Prostate gland (tissue), 2 donors: ENCODE data around the gene FHOD3. TPM values are rescaled to one million over a fixed set of nuclear protein-coding genes. Genes with fewer than 3 reads are reported as not detected.

ENCODE experiments used
- DNase-seq: peaks from one replicate; pipeline ENCODE4 v3.0.0-alpha.2; 2019; ENCODE audit warnings: low spot score
- H3K27ac ChIP-seq, 2 donors: fragments of 200-600 bp; sonication (generic); 2 replicates each; pipeline ENCODE4 v1.5.1; 2017 to 2019
- H3K27me3 ChIP-seq: fragments of 200-600 bp; sonication (generic); replicated peaks from 2 replicates; pipeline ENCODE4 v1.5.1; 2019; ENCODE audit not compliant: insufficient read depth
- H3K36me3 ChIP-seq, 2 donors: fragments of 200-600 bp; sonication (generic); 1 replicate in 1 of 2; 2 replicates in 1 of 2; pipeline versions ENCODE4 v1.5.1 to v1.8.1; 2017 to 2019
- H3K4me1 ChIP-seq: fragments of 200-600 bp; sonication (generic); replicated peaks from 2 replicates; pipeline ENCODE4 v1.5.1; 2019
- H3K4me3 ChIP-seq, 2 donors: fragments of 200-600 bp; sonication (generic); 2 replicates each; pipeline ENCODE4 v1.5.1; 2017 to 2019
- H3K9me3 ChIP-seq: fragments of 200-600 bp; sonication (generic); 2 replicates; pipeline ENCODE4 v1.5.1; 2017
- CTCF ChIP-seq, 4 experiments: fragments of 200-600 bp in 2 of 4; fragments of 450-650 bp in 2 of 4; sonication (generic) in 2 of 4; IDR thresholded peaks; 1 replicate in 3 of 4; 2 replicates in 1 of 4; pipeline ENCODE4 v1.5.1; 2016 to 2019; ENCODE audit warnings: antibody characterized with exemption in 4 of 4, mild to moderate bottlenecking in 2 of 4, moderate library complexity in 2 of 4
- POLR2A ChIP-seq: fragments of 450-650 bp; IDR thresholded peaks from one replicate; pipeline ENCODE4 v1.6.1; 2016; ENCODE audit warnings: antibody characterized with exemption, mild to moderate bottlenecking
- POLR2AphosphoS5 ChIP-seq: sonication (generic); formaldehyde crosslinking; IDR thresholded peaks from one replicate; pipeline ENCODE4 v1.6.1; 2017; ENCODE audit warnings: antibody characterized with exemption
- WGBS: methylation state at CpG from one replicate; pipeline ENCODE4 v1.1.5; 2018; 5-methylcytosine and 5-hydroxymethylcytosine counted together
- intact Hi-C: fragments of 100-400 bp; cut with DNase I; formaldehyde crosslinking; loops from one replicate; pipeline ENCODE4 v1.14.2; 2022
- total RNA-seq, 2 donors: library from RNA; depleted of rRNA; stranded (reverse); fragments of >200 nt; gene quantifications; one replicate each; pipeline ENCODE4 v1.1.0, GENCODE V29; 2016

The FHOD3 gene
- total RNA-seq, 2 donors from 2014 or later = 25.1 to 52.5 TPM

DNA sequence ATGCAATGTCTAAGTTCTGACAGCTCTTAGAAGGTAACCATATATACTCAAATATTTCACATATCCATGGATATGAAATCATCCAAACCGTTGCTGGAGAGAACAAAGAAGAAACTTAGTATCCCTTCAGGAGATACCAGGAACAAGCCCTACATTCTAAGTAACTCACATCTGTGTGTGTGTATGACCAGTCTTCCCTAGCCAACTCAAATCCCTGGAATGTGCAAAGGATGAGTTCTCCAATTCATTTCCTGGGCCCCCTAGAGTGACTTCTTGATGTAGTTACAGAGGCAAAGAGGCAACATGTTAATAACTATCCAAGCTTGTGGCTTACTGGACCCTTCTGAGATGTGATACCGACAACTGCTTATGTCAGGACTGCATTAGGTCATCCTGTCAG, 511.2 kb downstream of the FHOD3 start:
- 84% methylated on average over 2 of the region's 2 CpGs for WGBS
- no peak overlapping the region for H3K4me3 ChIP-seq
- no peak for TF ChIP-seq POLR2AphosphoS5
- no peak for TF ChIP-seq CTCF (IDR thresholded peaks at IDR 0.05)
- TF ChIP-seq POLR2A = no peak
- no peaks in the 10 kb centered on the region for H3K27me3 ChIP-seq
- no peaks in the 10 kb centered on the region for H3K36me3 ChIP-seq
- H3K9me3 ChIP-seq = no peaks in the 10 kb centered on the region
- no peak overlapping the region for H3K27ac ChIP-seq
- H3K4me1 ChIP-seq = no peaks in the 10 kb centered on the region
- no peak for DNase-seq
- intact Hi-C loops = no loop called here

DNA sequence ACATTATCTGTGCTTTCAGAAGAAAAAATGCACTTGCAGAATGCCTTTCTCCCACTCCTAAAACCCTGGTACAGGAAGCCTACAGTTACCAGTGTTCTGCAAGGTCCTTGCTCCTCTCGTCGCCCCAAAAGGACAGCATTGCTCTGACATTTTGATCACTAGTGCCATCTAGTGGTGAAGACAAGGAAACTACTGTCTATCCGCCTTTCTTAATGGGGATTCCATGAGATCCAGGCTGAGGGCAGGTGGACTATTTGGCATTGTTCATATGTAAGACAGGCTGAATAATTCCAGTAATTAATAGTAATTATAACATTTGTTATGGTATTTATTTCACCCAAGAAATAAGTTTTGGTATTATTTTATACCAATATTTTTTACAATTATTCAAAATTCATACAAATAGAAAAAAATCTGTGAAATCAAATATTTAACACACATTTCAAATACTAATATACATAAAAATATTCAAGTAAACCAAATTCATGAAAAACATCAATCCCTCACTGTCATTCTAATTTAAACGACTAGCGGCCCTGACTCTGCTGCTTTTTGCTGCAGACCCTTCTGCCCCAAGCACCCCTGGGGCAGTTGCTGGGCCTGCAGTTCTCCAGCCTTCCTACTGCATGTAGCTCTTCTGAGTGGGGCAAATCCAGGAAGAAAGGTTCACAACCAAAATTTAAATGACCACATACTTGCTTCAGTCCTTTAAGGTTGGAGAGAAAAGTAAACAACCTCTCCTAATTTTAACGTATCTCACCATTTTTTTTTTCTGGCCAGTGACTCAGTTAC, 512.3 kb downstream of the FHOD3 start:
- DNase-seq = peak; percentile 35
- intact Hi-C loops = loop anchor here (10.0 kb wide), 1 partner anchor 515 kb away; the partner anchor contains the start of gene FHOD3

GRCh38 chr18:36811430-36811829, 513.9 kb downstream of the FHOD3 start:
- Histone ChIP-seq H3K4me3 (no peak overlapping the region), H3K36me3 (no peaks in the 10 kb centered on the region), H3K9me3 (no peaks in the 10 kb centered on the region), H3K27me3 (no peaks in the 10 kb centered on the region), H3K4me1 (no peaks in the 10 kb centered on the region), H3K27ac (no peak overlapping the region)
- intact Hi-C loops = loop anchor here (10.0 kb wide), 1 partner anchor 517 kb away; the partner anchor contains the start of gene FHOD3
- 67% methylated on average over 3 of the region's 3 CpGs for WGBS
- DNase-seq = no peak
- TF ChIP-seq POLR2AphosphoS5 = no peak
- TF ChIP-seq CTCF (IDR thresholded peaks at IDR 0.05) = no peak
- no peak for TF ChIP-seq POLR2A

More for the DNA sequence above, 512.3 kb downstream of the FHOD3 start:
- Histone ChIP-seq H3K27ac (no peak overlapping the region), H3K9me3 (no peaks in the 10 kb centered on the region), H3K4me1 (no peaks in the 10 kb centered on the region), H3K4me3 (no peak overlapping the region), H3K27me3 (no peaks in the 10 kb centered on the region), H3K36me3 (no peaks in the 10 kb centered on the region)
- TF ChIP-seq CTCF (IDR thresholded peaks at IDR 0.05) (peak; percentile 59 to 65 (median 60)), POLR2A (no peak), POLR2AphosphoS5 (peak; percentile 25)
- WGBS = 42% methylated on average over 6 of the region's 6 CpGs

DNA sequence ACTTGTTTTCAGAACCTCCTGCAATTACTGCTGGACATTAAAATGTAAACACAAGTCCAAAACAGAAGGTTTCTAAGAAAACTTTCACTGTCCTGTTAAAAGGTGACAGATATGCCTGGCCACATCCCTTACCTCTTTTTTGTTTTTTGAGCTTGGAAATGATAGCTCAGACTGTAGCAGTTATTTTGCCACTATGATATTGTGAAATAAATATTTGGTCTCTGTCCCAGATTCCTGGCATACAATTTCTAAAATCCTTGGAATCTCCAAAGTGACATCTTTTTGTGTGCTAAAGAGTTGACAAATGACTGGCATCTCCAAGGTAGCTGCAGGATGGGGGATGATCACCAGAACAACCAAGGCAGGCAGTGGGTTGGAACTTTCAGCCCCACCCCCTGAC, 514.4 kb downstream of the FHOD3 start:
- TF ChIP-seq POLR2A (no peak), POLR2AphosphoS5 (no peak), CTCF (IDR thresholded peaks at IDR 0.05) (no peak)
- H3K27ac ChIP-seq = no peak overlapping the region
- DNase-seq = no peak

DNA sequence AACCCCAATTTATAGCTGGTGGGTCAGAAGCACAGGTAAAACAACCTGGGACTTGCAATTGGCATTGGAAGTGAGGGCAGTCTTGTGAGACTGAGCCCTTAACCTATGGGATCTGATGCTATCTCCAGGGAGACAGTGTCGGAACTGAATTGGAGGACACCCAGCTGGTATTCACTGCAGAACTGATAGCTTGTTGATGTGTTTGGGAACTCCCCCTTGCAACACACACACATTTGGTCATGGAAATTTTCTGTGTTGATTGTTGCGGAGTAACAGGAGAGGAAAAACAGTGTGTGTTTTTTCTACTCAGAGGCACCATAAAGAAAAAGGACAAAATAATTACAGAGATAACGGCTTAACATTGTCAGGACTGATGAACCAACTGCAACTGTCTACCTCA, 515.2 kb downstream of the FHOD3 start:
- WGBS = 82% methylated on average over 3 of the region's 3 CpGs
- no peak overlapping the region for H3K27ac ChIP-seq
- H3K27me3 ChIP-seq = no peaks in the 10 kb centered on the region
- DNase-seq = no peak
- TF ChIP-seq POLR2A (no peak), POLR2AphosphoS5 (no peak), CTCF (IDR thresholded peaks at IDR 0.05) (no peak)
- H3K36me3 ChIP-seq = no peaks in the 10 kb centered on the region
- H3K9me3 ChIP-seq = no peaks in the 10 kb centered on the region
- intact Hi-C loops = loop anchor here (10.0 kb wide), 1 partner anchor 518 kb away; the partner anchor contains the start of gene FHOD3
- no peaks in the 10 kb centered on the region for H3K4me1 ChIP-seq
- no peak overlapping the region for H3K4me3 ChIP-seq

More for the DNA sequence above, 514.4 kb downstream of the FHOD3 start:
- Histone ChIP-seq H3K36me3 (no peaks in the 10 kb centered on the region), H3K4me1 (no peaks in the 10 kb centered on the region), H3K4me3 (no peak overlapping the region), H3K9me3 (no peaks in the 10 kb centered on the region), H3K27me3 (no peaks in the 10 kb centered on the region)
- intact Hi-C loops = loop anchor here (10.0 kb wide), 1 partner anchor 517 kb away; the partner anchor contains the start of gene FHOD3
